ENCODE results near the gene LARP1.

DNA sequence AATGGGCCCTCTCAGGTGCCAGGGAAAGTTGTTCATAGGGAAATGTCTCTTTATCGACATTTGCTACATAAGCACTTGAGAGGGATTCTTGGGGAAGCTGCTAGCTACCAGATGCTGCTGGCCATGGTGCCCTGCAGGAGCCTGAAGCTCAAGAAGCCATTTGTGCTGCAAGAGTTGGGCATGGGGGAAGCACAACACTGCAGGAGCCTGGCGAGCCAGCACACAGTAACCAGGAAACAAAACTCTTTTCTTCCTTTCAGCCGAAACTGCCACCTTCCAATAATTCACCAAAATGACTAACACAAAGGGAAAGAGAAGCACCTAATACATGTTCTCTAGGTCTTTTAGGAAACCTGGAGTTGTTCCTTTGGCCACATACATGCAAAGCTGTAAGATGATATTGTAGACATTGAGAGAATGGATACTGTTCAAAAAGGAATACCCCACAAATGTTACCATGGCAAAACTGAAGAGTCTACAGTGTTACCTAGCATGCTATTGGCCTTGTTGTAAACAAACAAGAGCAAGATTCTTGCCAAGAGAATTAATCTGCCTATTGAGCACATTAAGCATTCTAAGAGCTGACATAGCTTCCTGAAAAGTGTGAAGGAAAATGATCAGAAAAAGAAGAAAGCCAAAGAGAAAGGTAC is 26.1 kb upstream of the LARP1 start:
- TF ChIP-seq, protein P1, sequence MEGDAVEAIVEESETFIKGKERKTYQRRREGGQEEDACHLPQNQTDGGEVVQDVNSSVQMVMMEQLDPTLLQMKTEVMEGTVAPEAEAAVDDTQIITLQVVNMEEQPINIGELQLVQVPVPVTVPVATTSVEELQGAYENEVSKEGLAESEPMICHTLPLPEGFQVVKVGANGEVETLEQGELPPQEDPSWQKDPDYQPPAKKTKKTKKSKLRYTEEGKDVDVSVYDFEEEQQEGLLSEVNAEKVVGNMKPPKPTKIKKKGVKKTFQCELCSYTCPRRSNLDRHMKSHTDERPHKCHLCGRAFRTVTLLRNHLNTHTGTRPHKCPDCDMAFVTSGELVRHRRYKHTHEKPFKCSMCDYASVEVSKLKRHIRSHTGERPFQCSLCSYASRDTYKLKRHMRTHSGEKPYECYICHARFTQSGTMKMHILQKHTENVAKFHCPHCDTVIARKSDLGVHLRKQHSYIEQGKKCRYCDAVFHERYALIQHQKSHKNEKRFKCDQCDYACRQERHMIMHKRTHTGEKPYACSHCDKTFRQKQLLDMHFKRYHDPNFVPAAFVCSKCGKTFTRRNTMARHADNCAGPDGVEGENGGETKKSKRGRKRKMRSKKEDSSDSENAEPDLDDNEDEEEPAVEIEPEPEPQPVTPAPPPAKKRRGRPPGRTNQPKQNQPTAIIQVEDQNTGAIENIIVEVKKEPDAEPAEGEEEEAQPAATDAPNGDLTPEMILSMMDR (IDR thresholded peaks at IDR 0.05): no peak
- TF ChIP-seq POLR2AphosphoS5 (IDR thresholded peaks at IDR 0.05) (no peak), POLR2A (IDR thresholded peaks at IDR 0.05; ENCODE audit: low read depth) (no peak), EP300 (IDR thresholded peaks at IDR 0.05) (no peak)

All from esophagus muscularis mucosa (tissue), 4 donors.